Measurements from ENCODE around the gene TACR2. TPM values are rescaled to one million over a fixed set of nuclear protein-coding genes. Genes with fewer than 3 reads are reported as not detected.

Gene TACR2
- total RNA-seq, 2 experiments from 2014 or later: not detected

- TF ChIP-seq CTCF (IDR thresholded peaks at IDR 0.05): no peak
- H3K4me3 ChIP-seq (ENCODE audit: low read length): no peak overlapping the region
- Mint-ChIP-seq H3K4me1 (ENCODE audit: low read depth) (peaks cover 3% of the 10 kb centered on the region), H3K4me3 (no peak overlapping the region), H3K9me3 (no peaks in the 10 kb centered on the region), H3K36me3 (ENCODE audit: low read depth) (peaks cover 94% of the 10 kb centered on the region), H3K27ac (no peak overlapping the region), H3K27me3 (no peaks in the 10 kb centered on the region)
- H3K27ac ChIP-seq (ENCODE audit: low read depth in 1 of 2, low read length in 2 of 2): no peak overlapping the region
- H3K4me1 ChIP-seq (ENCODE audit: insufficient read depth, low read length): no peaks in the 10 kb centered on the region
- H3K27me3 ChIP-seq (ENCODE audit: control insufficient read depth in 1 of 2, insufficient read depth in 2 of 2, low read length in 2 of 2): no peaks in the 10 kb centered on the region
- DNase-seq (no peak), ATAC-seq (ENCODE audit: poor library complexity) (no peak)
- ChIA-PET CTCF (no interaction called here), POLR2A (no interaction called here)
- peaks cover 95% of the 10 kb centered on the region for H3K36me3 ChIP-seq (ENCODE audit: insufficient read depth, low read length)
- H3K9me3 ChIP-seq (ENCODE audit: control insufficient read depth in 1 of 2, insufficient read depth in 1 of 2, low read length in 2 of 2): no peaks in the 10 kb centered on the region
- intact Hi-C loops (cut with DNase I, micrococcal nuclease): no loop called here
These were observed 36.9 kb downstream of the TACR2 start for GRCh38 chr10:69379800-69380199.

GRCh38 chr10:69377933-69378332, 38.8 kb downstream of the TACR2 start:
- Mint-ChIP-seq H3K27me3 (no peaks in the 10 kb centered on the region), H3K9me3 (no peaks in the 10 kb centered on the region), H3K27ac (peak overlapping the region; percentile 42), H3K4me1 (ENCODE audit: low read depth) (peaks cover 20% of the 10 kb centered on the region), H3K4me3 (no peak overlapping the region), H3K36me3 (ENCODE audit: low read depth) (peaks cover 93% of the 10 kb centered on the region)
- ChIA-PET CTCF (interaction anchor here (1.4 kb wide), 1 partner anchor 11 kb away, joined by 3 read pairs; no protein-coding TSS in a partner anchor), POLR2A (interaction anchor here (0.5 kb wide), 1 partner anchor 564 kb away, joined by 5 read pairs; no protein-coding TSS in a partner anchor)
- no peak for DNase-seq
- no peak for ATAC-seq (ENCODE audit: poor library complexity)
- no peak for TF ChIP-seq CTCF (IDR thresholded peaks at IDR 0.05)
- H3K27ac ChIP-seq (ENCODE audit: low read depth in 1 of 2, low read length in 2 of 2): no peak overlapping the region
- intact Hi-C loops (cut with DNase I, micrococcal nuclease): no loop called here
- peaks cover 4% of the 10 kb centered on the region for H3K4me1 ChIP-seq (ENCODE audit: insufficient read depth, low read length)
- no peak overlapping the region for H3K4me3 ChIP-seq (ENCODE audit: low read length)
- no peaks in the 10 kb centered on the region for H3K27me3 ChIP-seq (ENCODE audit: control insufficient read depth in 1 of 2, insufficient read depth in 2 of 2, low read length in 2 of 2)
- peaks cover 95% of the 10 kb centered on the region for H3K36me3 ChIP-seq (ENCODE audit: insufficient read depth, low read length)
- H3K9me3 ChIP-seq (ENCODE audit: control insufficient read depth in 1 of 2, insufficient read depth in 1 of 2, low read length in 2 of 2): no peaks in the 10 kb centered on the region

GRCh38 chr10:69377191-69377590, 39.5 kb downstream of the TACR2 start:
- intact Hi-C loops (cut with DNase I, micrococcal nuclease): no loop called here
- H3K36me3 Mint-ChIP-seq (ENCODE audit: low read depth): peaks cover 92% of the 10 kb centered on the region
- Histone ChIP-seq H3K27me3 (ENCODE audit: control insufficient read depth in 1 of 2, insufficient read depth in 2 of 2, low read length in 2 of 2) (no peaks in the 10 kb centered on the region), H3K4me1 (ENCODE audit: insufficient read depth, low read length) (peaks cover 4% of the 10 kb centered on the region), H3K27ac (ENCODE audit: low read depth in 1 of 2, low read length in 2 of 2) (no peak overlapping the region), H3K4me3 (ENCODE audit: low read length) (no peak overlapping the region), H3K9me3 (ENCODE audit: control insufficient read depth in 1 of 2, insufficient read depth in 1 of 2, low read length in 2 of 2) (no peaks in the 10 kb centered on the region), H3K36me3 (ENCODE audit: insufficient read depth, low read length) (peaks cover 94% of the 10 kb centered on the region)
- CTCF ChIA-PET: interaction anchor here (1.4 kb wide), 1 partner anchor 11 kb away, joined by 3 read pairs; no protein-coding TSS in a partner anchor
- TF ChIP-seq CTCF (IDR thresholded peaks at IDR 0.05): no peak
- H3K9me3 Mint-ChIP-seq: no peaks in the 10 kb centered on the region
- no peak overlapping the region for H3K4me3 Mint-ChIP-seq
- H3K27ac Mint-ChIP-seq: peak overlapping the region; percentile 42
- ATAC-seq (ENCODE audit: poor library complexity): no peak
- POLR2A ChIA-PET: interaction anchor here (0.5 to 0.6 kb wide), 2 partner anchors 65 to 564 kb away, joined by 4 to 5 read pairs; no protein-coding TSS in a partner anchor
- H3K27me3 Mint-ChIP-seq: no peaks in the 10 kb centered on the region
- peaks cover 23% of the 10 kb centered on the region for H3K4me1 Mint-ChIP-seq (ENCODE audit: low read depth)
- DNase-seq: no peak
